HL-60/S4 treated with phorbol 12-myristate 13-acetate at 8.2 ng/mL for 4 days and 3 days (cell line): ENCODE data around the gene ATP5F1B.
"Not testable (repeated sequence)": the region's sequence is repeated elsewhere in the genome, so short reads cannot be mapped to it uniquely, and the experiment has no call there.

Experiments used
- in situ Hi-C: fragments of 300-500 bp; cut with MboI; formaldehyde crosslinking; loops from 2 replicates; pipeline ENCODE4 v1.15.0; 2022; ENCODE audit warnings: low sequenced_read_pairs

ATP5F1B gene

DNA sequence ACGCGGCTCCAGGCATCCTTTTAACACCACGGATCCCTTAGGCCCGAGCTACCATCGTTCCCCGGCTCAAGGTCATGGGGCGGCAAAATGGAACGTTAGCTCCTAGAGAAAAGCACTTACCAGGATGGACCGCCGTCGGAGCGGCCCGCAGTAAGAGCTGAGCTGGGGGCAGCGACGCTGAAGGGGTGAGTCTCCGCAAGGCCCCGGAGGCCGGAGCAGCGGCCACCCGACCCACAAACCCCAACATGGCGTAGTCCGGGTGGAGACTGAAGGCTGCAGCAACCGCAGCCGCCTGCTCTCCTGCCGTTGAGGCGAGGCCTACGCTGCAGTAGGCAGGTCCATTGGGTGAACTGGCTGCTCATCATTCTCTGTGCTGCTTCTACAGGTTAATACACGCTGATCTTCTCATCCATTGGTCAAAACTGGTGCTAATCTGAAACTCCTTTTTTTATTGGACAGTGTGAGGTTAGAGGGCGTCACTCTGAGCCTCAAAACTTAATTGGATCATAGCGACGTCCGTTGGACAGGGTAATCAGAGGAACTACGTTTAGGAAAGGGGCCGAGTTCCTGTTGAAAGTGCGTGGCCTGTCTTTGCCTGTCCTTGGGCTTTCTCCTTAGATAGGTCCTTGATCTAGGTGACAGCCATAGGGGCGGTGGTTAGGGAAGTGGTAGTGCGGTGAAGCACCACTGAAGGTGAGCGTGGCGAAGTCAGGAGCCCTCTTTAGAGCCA lies at the start of gene ATP5F1B:
ATP5F1B (minus strand) TSS at position 268 of the 730 bp plus-strand sequence; CDS start at position 247, 21 bp downstream.
- in situ Hi-C loops, result no loop called here

DNA sequence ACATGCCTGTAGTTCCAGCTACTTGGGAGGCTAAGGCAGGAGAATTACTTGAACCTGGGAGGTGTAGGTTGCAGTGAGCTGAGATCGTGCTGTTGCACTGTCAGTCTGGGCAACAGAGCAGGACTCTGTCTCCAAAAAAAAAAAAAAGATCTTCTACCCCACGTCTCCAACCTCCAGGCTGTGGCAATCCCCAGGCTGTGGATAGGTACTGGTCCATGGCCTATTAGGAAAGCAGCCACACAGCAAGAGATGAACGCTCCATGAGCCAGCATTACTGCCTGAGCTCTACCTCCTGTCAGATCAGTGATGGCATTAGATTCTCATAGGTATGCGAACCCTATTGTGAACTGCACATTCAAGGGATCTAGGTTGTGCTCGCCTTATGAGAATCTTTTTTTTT lies 48.4 kb upstream of the ATP5F1B start:
- in situ Hi-C loops, result no loop called here

DNA sequence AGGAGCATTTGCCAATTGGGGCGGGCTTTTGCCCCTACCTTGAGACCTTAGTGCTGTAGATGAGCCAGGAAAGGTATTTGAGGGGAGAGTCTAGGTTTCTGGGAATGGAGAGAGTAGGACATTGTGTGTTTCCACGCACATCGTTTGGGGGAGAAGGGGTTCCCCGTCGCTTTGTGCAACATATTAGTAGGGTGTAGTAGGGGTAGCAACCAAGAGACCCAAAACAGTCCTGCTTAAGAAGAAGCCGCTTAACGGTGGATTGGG lies 43.0 kb upstream of the ATP5F1B start:
- in situ Hi-C loops, result no loop called here

DNA sequence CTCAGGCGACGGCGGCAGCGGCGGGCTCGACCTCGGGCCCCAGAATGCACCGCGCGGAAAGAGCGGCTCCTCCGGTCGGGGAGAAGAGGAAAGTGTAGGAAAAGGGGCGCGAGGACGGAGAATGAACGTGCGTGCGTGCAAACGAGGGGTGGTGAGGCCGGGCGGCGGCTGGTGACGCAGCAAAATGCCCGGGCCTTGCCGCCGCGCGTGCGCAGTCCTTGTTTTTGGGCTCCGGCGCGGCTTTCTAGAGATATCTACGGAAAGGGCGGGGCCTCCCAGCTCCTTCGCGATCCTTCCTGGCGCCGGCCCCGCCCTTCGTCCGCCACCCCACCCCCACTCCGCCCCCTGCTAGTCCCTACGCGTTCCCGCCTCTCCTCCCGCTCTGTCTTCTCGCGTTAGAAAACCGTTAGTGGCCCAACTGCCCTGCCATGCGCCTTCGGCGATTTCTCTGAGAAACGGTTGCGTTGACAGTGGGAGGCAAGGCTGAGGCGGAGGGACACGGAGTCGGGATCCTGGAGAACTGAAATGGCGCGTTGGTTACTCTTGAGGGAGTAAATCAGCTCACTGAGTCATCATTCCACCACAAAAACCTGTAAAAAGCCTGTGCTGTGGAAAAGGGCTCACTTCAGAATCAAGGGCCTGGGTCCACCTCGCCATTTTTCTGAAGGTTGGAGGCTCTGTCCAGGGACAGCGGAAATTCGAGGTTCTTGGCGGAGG lies 42.5 kb upstream of the ATP5F1B start, which contains the start of gene PTGES3:
PTGES3 (minus strand) TSS at position 156 of the 717 bp plus-strand sequence. CDS start 285 bp downstream, outside the sequence.
- in situ Hi-C loops, result no loop called here

DNA sequence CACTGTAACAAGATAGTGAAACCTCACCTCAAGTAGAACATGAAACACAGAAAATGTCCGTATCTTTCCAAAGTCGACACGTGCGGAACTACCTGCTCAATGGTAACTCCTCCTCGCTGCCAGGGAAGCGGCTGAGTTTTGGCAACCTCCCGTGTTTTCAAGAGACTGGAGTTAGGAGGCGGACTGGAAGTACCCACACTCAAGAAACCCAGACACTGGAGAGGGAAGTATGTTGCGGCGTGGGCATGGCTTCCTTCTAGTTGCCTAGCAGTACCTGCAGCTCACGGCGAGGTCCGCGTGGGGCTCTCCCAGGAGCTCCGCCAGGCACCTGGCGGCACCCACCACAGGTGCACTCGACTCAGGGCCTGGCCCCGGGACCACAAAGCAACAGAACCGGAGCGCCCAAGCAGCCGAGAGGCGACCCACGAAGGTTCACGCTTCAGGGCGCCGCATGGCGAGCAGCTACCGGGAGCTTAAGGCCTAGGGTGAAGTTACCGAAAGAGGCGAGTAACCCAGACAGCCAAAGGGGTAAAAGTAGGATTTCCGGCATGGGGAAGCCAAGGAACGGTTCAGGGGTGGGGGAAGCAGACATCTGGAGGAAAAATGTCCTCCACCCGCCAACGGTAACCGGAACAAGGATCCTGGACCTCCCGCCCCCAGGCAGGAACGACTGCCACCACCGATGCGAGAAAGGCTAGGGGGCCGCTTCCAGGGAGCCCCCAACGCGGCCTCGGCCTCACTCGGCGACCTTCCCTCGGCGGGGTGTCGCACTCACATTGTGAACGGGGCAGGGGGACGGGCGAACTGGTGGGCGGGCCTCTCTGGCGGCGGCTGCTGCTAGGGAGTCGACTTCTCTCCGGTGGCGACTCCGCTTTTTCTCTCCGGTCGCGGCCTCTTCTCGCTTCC lies 41.7 kb upstream of the ATP5F1B start:
- in situ Hi-C loops, result no loop called here

DNA sequence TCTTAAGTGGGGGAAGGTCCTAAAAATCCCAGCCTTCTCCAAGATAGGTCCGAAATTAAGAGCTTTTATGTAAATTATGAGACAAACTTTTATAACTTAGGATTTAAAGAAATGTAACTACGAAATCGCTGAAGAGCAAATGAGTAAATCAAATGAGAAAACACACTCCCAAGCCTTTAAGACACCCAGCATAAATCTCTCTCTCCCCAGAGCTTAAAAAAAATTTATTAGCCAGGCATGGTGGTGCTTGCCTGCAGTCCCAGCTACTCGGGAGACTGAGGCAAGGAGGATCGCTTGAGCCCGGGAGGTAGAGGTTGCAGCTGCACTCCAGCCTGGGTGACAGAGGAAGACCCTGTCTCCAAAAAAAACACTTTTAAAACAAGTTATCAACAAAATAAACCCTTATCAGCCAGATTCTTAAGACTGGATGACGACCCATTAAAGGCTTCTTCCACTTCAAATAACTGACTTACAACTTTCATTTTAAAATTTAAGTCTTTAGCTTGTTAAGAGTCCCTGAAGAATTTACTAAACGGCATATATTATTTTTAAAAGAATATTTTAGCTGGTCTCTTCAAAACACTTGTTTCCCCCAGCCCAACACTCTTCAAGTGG lies 39.1 kb upstream of the ATP5F1B start:
- in situ Hi-C loops, result no loop called here

DNA sequence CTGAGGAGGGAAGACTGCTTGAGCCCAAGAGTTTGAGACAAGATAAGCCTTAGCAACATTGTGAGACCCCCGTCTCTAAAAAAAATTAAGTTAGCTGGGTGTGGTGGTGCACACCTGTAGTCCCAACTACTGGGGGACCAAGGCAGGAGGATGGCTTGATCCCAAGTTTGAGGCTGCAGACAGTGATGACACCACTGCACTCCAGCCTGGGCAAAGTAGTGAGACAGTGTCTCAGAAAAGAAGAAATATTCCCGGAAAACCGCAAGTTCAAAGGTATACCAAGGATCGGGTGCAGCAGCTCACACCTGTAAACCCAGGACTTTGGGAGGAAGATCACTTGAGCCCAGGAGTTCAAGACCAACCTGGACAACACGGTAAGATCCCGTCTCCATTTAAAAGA lies 36.5 kb upstream of the ATP5F1B start:
- in situ Hi-C loops, result no loop called here

DNA sequence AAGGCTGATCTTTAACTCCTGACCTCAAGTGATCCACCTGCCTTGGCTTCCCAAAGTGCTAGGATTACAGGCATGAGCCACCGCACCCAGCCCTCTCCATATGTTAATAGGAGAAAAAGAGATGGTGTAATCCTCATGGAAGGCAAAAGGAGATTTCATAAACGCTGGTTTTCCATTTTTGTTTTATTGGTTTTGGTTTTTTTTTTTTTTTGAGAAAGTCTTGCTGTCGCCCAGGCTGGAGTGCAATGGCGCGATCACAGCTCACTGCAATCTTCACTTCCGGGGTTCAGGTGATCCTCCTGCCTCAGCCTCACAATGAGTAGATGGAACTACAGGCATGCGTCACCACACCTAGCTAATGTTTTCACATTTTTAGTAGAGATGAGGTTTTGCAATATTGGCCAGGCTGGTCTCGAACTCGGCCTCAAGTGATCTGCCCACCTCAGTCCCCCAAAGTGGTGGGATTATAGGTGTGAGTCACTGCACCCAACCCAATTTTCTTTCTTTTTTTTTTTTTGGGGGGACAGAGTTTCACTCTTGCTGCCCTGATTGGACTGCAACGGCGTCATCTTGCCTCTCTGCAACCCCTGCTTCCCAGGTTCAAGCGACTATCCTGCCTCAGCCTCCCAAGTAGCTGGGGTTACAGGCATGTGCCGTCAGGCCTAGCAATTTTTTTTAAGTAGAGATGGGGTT lies 34.2 kb upstream of the ATP5F1B start:
- in situ Hi-C loops, result no loop called here

DNA sequence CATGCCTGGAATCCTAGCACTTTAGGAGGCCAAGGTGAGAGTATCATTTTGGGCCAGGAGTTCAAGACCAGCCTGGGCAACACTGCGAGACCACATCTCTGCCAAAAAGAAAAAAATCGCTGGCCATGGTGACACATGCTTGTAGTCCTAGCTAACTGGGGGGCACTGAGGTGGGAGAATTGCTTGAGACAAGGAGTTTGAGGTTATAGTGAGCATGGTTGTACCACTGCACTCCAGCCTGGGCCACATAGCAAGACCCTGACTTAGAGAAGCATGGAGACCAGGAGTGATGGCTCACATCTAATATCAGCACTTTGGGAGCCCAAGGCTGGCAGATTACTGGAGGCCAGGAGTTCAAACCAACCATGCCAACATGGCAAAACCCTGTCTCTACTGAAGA lies 33.1 kb upstream of the ATP5F1B start:
- in situ Hi-C loops, result no loop called here

DNA sequence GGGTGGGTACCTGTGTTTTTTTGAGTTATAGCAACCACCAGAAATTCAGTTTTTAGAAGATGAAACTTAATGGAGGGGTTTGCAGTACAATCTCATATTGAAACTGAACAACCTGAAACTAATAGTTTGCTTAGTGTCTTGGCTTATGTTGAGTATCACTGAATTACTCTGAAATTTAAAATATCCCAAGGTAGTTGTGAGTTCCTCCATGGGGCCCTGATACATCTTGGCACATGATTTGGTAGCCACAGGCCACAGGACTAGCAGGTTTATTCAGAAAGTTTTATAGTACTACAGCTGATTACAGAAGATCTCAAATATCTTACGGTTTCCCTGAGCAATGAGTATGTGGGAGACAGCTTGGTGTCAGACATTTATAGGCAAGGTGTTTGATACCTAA lies 31.9 kb upstream of the ATP5F1B start:
- in situ Hi-C loops, result no loop called here

DNA sequence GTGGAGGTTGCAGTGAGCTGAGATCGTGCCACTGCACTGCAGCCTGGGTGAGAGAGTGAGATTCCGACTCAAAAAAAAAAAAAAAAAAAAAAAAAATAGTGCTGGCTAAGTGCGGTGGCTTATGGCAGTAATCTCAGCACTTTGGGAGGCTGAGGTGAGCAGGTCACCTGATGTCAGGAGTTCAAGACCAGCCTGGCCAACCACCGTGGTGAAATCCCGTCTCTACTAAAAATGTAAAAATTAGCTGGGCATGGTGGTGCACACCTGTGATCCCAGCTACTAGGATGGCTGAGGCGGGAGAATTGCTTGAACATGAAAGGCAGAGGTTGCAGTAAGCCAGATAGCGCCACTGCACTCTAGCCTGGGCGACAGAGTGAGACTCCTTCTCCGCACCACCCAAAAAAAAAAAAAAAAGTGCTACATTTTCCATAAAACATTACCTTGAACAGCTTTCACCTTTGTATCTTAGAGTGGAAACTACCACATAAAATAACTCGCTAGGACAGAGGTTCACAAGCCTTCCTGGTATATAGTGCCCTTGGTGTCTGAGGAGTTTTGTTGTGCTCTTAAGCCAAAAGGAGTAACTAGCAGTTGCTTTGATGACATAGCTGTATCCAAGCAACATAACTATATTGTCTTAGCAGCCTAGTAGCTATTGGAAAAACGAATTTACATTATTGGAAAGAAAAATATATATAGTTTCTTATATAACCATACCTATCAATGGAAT lies 31.2 kb upstream of the ATP5F1B start:
- in situ Hi-C loops, result no loop called here

DNA sequence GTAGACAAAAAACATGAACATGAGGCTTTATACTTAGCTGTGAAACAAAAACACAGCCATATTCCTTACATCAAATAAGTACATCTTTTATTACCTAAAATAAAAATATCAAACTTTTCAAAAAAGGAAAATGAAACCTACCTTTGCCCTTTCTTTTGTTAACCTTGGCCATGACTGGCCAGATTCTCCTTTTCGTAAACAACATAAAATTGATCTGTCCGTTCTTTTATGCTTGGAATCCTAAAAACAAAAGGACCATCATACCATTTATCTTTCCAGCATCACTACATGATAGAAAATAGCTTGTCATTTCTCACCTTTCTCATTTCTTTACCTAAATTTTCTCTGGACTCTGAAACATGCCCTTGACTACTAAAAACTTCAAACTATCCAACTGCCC lies 25.8 kb upstream of the ATP5F1B start:
- in situ Hi-C loops, result no loop called here

DNA sequence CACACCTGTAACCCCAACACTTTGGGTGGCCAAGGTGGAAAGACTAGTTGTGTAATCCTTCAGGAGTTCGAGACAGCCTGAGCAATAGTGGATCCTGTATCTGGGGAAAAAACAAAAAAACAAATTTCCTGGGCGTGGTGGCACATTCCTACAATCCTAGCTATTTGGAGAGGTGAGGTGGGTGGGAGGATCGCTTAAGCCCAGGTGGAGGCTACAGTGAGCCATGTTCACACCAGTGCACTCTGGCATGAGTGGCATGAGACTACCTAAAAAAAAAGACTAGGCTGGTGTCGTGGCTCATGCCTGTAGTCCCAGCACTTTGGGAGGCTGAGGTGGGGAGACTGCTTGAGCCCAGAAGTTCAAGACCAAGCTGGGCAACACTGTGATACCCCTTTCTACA lies 25.1 kb upstream of the ATP5F1B start:
- in situ Hi-C loops, result no loop called here

DNA sequence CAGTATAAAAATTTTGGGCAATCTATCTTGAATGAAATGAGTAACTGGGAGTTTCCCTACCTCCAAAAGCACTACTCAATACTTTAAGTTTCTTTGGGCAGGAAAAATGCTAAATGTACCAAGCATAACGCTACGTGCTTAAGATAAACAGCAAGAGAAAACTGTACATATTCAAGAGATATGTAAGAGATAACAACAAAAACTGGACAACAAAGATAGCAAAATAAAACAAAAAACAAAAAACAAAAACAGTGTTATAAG lies 22.3 kb upstream of the ATP5F1B start:
- in situ Hi-C loops, result no loop called here

DNA sequence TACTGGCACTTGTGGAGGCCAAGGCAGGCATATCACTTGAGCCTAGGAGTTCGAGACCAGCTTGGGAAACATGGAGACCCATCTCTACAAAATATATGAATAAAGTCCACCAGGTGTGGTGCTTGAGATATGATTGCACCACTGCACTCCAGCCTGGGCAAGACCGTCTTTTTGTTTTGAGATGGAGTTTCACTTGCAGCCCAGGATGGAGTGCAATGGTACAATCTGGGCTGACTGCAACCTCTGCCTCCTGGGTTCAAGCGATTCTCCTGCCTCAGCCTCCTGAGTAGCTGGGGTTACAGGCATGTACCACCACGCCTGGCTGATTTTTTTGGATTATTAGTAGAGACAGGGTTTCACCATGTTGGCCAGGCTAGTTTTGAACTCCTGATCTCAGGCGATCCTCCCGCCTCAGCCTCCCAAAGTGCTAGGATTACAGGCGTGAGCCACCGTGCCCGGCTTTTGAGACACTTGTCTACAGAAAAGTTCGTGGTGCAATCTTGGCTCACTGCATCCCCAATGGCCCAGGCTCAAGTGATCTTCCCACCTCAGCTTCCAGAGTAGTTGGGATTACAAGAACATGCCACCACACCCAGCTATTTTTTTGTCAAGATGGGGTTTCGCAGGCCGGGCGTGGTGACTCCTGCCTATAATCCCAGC lies 16.3 kb upstream of the ATP5F1B start:
- in situ Hi-C loops, result no loop called here

DNA sequence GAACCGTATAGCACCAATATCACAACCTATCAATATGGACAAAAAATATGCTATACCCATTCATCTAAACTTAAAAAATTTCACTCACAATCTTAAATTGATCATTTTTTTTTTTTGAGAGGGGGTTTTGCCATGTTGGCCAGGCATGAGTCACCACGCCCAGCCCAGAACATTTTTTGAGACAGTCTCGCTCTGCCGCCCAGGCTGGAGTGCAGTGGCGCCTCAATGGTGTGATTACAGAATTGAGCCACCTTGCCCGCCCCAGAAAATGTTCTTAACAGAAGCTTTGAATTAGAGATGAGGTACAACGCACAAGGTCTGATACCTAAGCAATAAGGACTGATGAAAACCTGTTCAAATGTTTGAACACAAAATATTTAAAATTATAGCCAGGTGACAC lies 15.8 kb upstream of the ATP5F1B start:
- in situ Hi-C loops, result no loop called here

DNA sequence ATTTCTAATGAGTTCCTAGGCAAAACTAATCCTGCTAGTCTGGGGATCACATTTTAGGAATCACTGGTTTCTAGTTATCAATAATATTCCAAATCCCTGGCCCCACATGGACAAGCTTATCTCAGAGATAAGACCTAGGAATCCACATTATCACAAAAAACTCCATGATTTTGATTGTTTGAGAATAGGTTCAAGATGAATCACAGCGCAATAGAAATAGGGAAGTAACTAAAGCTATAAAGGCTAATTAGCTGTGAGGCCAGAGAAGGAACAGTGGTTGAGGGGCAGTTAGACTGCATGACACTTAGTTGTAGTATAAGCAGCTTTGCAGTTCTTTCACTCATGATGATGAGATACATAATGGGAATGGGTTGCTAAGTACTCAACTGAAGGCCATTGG lies 13.1 kb upstream of the ATP5F1B start:
- in situ Hi-C loops, result no loop called here

DNA sequence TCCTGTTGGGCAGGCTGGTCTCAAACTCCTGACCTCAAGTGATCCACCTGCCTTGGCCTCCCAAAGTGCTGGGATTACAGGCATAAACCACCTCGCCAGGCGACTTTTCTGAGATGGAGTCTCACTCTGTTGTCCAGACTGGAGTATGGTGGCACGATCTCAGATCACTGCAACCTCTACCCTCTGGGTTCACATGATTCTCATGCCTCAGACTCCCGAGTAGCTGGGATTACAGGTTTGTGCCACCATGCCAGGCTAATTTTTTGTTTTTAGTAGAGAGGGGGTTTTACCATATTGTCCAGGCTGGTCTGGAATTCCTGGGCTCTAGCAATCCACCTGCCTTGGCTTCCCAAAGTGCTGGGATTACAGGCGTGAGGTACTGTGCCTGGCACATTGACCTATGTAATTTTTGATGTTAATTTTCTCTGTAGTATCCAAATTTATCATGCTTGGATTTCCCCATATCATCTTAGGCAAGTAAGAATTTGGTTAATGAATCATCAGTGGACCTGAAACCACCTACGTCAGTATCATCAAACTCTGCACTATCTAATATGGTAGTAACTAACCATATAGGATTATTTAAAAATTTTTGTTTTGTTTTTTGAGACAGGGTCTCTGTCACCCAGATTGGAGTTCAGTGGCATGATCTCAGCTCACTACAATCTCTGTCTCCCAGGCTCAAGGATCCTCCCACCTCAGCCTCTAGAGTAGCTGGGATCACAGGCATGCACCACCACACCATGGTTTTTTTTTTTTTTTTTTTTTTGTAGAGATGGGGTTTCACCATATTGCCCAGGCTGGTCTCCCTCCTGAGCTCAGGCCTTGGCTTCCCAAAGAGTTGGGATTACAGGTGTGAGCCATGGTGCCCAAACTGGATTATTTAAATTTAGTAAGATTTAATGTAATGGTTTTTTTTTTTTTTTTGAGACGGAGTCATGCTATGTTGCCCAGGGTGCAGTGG lies 11.9 kb upstream of the ATP5F1B start:
- in situ Hi-C loops, result no loop called here

DNA sequence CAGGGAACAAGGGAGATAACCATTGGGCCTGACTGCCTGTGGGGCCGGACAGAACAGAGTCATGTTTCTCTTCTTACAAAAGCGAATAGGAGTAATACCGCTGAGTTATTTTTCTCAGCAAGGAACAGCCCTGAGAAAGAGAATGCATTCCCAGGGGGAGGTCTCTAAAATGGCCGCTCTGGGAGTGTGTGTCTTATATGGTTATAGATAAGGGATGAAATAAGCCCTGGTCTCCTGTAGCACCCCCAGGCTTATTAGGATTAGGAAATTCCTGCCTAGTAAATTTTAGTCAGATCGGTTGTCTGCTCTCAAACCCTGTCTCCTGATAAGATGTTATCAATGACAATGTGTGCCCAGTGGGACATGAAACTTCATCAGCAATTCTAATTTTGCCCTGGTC lies 8.0 kb upstream of the ATP5F1B start:
- in situ Hi-C loops, result not testable (repeated sequence)
